NCI-H2107 (cell line): ENCODE data around the gene FMN1.

ENCODE experiments used
- DNase-seq: peaks from one replicate; lab custom pipeline; 2025; lab: John Stamatoyannopoulos, UW

Gene FMN1

DNA sequence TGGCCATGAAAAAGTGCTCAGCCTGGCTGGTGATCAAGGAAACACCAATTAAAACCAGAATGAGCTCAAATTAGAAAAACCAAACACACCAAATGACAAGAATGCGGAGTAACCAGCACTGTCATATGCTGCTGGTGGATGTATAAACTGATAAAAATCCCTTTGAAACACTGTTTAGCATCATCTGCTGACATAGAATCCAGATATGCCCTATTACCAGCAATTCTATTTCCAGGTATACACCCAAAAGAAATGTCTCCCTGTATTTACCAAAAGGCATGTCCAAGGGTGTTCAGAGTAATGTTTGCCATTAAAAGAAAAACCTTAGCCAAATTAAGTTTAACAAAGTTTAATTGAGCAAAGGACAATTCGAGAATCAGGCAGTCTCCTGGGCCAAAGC lies 138.6 kb downstream of the FMN1 start:
- no peak for DNase-seq

DNA sequence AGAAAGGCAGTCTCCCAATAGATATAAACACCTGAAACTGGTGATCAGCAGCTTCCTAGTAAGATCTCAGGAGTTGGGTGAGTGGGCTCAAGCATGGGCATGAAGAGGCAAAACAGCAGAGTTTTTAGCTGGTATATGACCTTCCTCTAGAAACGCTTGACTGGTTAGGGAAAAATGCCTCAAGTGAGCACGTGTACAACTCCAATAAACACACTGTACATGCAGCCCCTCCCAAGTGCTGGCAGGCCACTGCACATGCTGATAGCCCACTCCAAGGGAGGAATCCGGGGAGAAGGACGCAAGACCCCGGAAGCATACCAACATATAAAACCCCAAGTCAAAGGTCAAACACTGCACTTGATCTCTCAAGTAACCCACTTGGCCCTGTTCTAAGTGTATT lies 143.0 kb downstream of the FMN1 start:
- no peak for DNase-seq

DNA sequence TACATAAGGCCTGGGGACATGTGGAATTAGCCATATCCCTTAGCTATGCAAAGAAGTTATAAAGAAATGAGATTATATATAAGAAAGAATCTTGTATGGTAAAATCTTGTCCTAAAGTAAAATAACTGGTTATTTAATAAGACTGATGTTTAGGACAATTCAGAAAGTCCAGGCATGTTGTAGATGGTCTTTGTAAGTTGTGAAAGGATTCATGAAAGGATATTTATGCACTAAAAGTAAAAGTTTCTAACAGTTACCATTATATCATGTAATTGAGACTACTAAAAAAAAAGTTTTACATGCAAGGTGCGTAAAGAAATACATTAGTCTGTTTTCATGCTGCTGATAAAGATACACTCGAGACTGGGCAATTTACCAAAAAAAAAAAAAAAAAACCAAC lies 146.3 kb downstream of the FMN1 start:
- DNase-seq = no peak

- DNase-seq = no peak
Measured at GRCh38 chr15:33047077-33047476, 147.4 kb downstream of the FMN1 start.

DNA sequence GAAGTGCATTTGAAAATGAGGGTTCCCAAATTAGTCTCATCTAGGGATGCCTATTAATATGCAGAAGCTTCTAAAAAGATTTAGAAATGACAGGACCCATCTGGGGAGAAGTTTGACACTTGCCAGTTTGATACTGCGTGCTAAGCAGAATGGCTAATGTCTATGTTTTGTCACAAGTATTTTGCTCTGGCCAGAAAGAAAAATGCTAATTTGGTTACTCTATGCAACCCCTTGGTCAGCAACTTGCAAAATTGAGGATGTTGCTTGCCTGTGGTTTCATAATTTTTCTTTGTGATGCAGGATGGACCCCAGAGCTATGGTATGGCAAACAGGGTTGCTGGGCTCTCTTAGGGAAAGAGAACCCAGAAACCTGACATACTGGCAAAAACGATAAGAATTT lies 148.2 kb downstream of the FMN1 start:
- DNase-seq = no peak

GRCh38 chr15:33045066-33045810 lies 149.3 kb downstream of the FMN1 start:
- no peak for DNase-seq

DNA sequence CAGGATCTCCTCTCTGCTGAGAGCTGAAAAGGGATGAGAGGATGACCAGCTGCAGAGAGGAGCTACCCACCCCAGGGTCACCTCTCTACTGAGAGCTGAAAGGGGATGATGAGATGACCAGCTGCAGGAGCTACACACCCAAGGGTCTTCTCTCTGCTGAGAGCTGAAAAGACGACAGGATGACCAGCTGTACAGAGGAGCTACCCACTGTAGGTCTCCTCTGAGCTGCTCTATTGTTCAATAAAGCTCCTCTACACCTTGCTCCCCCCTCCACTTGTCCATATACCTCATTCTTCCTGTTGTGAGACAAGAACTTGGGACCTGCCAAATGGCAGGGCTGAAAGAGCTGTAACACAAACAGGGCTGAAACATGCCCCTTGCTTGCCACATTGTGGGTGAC lies 149.9 kb downstream of the FMN1 start:
- no peak for DNase-seq

DNA sequence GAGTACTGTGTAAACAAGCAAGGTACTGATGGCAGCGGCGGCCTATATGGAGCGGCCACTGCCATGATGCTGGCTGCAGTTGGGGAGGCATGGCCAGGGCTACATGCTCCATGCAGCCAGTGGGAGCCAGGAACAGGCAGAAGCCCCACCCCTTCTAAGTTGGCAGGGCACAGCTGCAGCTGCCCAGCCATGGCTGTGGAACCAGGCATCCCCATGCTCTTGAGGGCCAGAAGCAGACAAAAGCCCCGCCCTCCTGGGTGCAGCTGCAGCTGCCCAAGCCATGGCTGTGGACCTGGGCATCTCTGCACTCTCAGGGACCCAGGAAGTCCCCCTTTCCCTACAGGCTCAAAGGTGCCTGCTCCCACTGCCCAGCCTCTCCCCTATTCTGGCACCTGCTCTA lies 150.9 kb downstream of the FMN1 start:
- DNase-seq = no peak

DNA sequence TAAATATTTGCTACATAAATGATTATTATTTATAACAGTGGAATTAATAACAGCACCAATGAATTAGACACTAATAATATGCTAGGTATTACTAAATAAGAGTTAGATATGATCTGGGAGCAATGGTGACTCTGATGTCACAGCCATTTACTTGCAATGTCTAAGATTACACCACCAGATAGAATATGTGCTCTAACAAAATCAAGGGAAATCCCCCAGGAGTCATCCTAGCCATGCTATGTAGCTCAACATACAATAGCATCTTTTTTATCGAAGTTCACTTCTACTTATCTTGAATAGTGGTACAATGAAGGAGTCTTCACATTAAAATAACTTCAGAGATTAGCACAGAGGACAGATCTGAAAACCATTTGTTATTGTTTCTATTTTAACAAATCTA lies 154.0 kb downstream of the FMN1 start:
- no peak for DNase-seq

- DNase-seq = no peak
Measured at GRCh38 chr15:33034588-33034987, 159.9 kb downstream of the FMN1 start.

DNA sequence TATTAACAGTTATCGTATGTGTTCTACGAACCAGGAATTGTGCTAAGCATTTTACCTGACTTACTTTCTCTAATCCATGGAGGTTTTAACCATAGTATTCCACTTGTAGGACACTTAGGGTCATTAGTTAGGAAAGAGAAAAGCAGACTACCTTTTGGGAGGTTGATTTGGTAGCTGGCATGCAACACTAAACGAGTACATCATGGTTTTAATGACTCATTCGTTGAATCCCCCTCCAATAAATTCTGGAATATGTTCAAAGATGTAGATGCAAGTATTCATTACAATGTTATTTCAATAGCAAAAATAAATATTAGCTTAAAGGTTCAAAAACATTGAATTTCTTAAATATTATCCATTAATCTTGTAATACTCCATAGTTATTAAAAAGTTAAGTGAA lies 162.5 kb downstream of the FMN1 start:
- DNase-seq = no peak

DNA sequence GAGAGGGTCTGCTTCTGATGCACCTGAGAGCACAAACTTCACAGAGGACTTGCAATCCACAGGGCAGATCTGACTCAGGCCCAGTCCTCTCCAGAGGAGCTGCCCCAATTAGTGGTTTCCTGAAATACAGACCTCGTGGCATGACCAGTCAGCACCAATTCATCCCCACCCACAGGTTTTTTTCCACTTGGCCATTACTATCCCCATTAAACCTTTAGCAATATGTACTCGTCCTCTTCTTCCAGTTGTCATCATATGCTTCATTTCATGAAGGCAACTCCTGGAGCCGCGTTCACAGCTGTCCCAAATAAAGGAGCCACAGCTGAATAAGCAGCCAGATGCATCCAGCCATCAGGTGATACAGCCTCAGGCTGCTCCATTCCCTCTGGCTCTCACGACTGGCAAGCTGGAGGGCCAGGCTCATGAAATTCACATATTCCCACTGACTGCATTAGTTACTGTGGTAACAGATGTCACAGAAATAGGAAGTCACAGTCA lies 163.1 kb downstream of the FMN1 start:
- DNase-seq = no peak

- DNase-seq = no peak
Measured at GRCh38 chr15:33030315-33030714, 164.2 kb downstream of the FMN1 start.

DNA sequence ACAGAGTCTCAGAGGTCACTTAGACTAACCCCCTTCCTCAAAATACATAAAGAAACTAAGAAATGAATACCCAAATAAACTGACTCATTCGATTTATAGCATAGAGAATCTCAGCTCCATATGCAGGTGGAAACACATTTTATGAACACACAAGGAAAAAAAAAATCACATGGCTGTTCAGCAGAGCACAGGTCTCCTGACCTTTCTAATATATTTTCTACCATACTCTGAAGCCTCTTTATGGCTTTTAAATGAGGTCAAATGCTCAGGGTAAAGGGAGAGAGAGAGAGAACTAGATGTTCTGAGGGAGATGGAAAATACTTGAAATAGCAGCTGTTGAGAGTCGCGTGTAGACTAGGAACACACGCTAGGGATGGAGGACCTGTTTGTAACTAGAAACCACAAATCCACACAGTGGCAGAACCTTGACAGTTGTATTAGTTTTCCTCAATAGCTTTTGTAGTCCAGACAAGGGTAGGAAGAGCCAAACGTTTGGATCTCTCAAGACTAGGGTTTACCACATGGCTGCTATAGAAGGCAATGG lies 165.3 kb downstream of the FMN1 start:
- DNase-seq = no peak

DNA sequence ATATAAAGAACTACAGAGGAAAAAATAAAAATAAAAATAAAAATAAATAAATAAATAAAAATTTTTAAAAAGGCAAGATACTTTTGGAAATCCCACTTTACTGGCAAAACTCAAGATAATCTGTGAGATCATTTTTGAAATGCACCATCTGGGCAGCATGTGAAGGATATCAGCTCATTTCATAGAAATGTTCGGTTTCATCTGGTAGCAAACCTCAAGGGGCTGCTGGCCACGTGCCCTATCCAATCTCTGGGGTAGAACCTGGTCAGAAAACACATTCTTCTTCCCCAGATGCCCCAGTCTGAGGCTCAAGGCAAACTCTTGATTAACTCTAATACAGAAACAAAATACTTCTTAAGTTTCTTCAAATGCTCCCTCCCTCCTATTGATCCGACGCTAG lies 166.0 kb downstream of the FMN1 start:
- no peak for DNase-seq

DNA sequence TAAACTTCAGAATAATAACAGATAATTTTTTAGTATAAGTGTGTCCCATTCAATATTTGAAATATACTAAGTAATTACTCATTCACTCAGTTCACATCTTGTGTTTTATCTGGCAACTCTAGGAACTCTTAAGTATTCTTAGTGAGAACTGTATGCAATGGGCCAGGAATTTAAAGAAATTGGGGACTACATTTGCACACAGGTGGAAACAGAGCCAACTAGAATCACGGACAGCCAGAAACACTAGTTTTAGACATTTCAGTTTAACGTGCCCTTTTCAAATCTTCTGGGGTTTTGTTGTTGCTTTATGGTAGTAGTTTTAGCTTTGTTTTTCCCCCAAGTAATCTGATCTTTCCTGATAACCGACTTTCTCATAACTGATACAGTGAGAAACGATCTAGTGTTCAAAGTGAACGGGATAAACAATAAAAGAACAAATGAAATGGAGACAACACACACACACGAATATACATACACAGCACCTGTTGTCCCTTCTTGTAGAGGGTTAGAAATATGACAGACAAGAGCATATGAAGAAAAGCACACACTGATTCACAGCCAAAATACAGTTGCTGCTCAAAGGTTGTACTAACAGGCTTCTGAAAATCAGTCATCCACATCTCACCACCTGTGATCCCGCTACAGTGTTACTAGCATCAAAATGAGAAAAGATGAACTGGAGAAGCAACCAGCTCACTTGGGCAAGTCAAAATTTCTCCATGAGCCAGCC lies 167.0 kb downstream of the FMN1 start:
- no peak for DNase-seq

- DNase-seq = no peak
Measured at GRCh38 chr15:33026614-33027013, 167.9 kb downstream of the FMN1 start.

DNA sequence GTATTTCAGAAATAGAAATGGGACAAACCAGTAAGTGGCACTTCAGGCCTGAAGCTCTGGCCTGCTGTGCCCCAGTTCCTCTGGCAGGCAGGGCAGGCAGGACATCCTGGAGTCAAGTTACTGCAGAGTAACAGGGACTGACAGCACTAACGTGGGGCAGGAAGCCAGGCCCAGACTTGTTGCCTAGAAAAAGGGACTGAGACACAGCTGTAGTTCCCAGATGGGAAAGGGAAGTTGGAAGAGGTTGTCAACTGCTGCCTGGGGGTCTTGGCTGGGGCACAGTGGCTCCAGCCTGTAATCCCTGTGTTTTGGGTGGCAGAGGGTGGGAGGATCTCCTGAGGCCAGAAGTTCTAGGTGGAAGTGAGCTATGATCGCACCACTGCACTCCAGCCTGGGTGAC lies 171.9 kb downstream of the FMN1 start:
- no peak for DNase-seq

DNA sequence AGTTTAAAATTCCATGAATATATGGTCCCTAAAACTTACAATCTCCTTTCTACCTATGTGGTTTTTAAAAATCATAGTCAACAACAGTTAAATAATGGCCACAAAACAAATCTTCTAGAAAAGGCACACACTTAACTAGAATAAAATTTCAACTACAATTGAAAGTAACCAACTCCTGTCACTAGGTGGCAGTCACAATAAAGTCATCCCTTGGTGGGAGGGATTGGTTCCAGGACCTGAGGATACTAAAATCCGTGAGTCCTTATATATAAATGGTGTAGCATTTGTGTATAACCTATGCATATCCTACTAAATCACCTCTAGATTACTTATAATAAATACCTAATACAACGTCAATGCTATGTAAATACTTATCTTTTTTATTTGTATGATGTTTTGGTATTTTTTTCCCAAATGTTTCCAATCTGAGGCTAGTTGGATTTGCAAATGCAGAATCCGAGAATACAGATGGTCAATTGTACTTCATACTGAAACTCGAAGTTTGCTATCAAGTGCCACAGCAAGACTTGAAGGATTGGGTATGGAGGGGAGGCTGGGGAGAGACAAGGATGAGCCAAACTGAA lies 172.6 kb downstream of the FMN1 start:
- no peak for DNase-seq

GRCh38 chr15:33019354-33019981 lies 175.0 kb downstream of the FMN1 start:
- DNase-seq = no peak

GRCh38 chr15:33016405-33017024 lies 178.0 kb downstream of the FMN1 start:
- DNase-seq = no peak

DNA sequence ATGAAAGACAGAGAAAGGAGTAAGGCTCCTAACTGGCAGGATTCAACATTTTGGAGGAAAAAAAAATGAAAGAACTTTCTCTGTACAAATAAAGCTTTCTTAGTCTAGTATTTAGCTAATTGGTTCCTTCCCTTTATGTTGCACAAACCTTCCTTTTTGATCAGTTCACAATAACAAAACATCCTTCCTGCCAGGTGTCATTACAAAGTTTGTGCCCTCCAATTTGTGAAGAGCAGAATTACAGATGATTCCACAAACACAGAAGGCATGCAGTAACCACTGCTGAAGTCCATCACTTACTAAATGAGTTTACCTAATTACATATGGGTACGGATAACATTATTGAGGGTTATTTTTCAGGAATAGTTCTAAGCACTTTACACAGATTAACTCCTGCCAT lies 179.9 kb downstream of the FMN1 start:
- DNase-seq = no peak
